Activated CD8-positive, alpha-beta T cell treated with anti-CD3 and anti-CD28 coated beads for 36 hours (primary cell): Measurements from ENCODE around the gene COQ7. TPM values are rescaled to one million over a fixed set of nuclear protein-coding genes. Genes with fewer than 3 reads are reported as not detected.

ENCODE experiments used
- ATAC-seq: fragments of 200-7000 bp; cut with Tn5 transposase; one replicate; pipeline ENCODE4 v1.10.0; 2021; ENCODE audit warnings: mild to moderate bottlenecking, moderate library complexity
- CTCF ChIA-PET: fragments of 350-600 bp; sonication (Branson Sonifier 250); formaldehyde crosslinking; loops from one replicate; lab custom pipeline; 2021; ENCODE audit warnings: antibody characterized with exemption; lab: Charles Lee
- POLR2A ChIA-PET: fragments of 350-600 bp; sonication (Branson Sonifier 250); formaldehyde crosslinking; loops from one replicate; lab custom pipeline; 2021; ENCODE audit warnings: antibody characterized with exemption; lab: Charles Lee
- DNase-seq: peaks from one replicate; pipeline ENCODE4 v3.0.0-alpha.2; 2020
- H3K27ac Mint-ChIP-seq: one replicate; pipeline ENCODE4 v1.8.0; 2021; ENCODE audit warnings: mild to moderate bottlenecking, mixed read lengths
- H3K27me3 Mint-ChIP-seq: one replicate; pipeline ENCODE4 v1.8.0; 2021; ENCODE audit warnings: mixed read lengths
- H3K36me3 Mint-ChIP-seq: one replicate; pipeline ENCODE4 v1.8.0; 2021; ENCODE audit warnings: low read depth, mixed read lengths
- H3K4me1 Mint-ChIP-seq: one replicate; pipeline ENCODE4 v1.8.0; 2021; ENCODE audit warnings: low read depth, mixed read lengths
- H3K4me3 Mint-ChIP-seq: one replicate; pipeline ENCODE4 v1.8.0; 2021; ENCODE audit warnings: mild to moderate bottlenecking, moderate library complexity, mixed read lengths
- H3K9me3 Mint-ChIP-seq: one replicate; pipeline ENCODE4 v1.8.0; 2021; ENCODE audit warnings: mixed read lengths
- CTCF ChIP-seq: fragments of 200-600 bp; IDR thresholded peaks from one replicate; pipeline ENCODE4 v1.8.0; 2022; ENCODE audit warnings: antibody characterized with exemption, mild to moderate bottlenecking
- intact Hi-C: fragments of 100-400 bp; cut with micrococcal nuclease; formaldehyde crosslinking; loops from one replicate; pipeline ENCODE4 v1.10.0; 2022
- total RNA-seq, 2 experiments: library from RNA; stranded (reverse); gene quantifications; one replicate each; pipeline ENCODE4 v1.2.3, GENCODE V29; 2021

Gene COQ7
- total RNA-seq, 2 experiments from 2014 or later = 16.9 to 19.2 TPM

- no peak for TF ChIP-seq CTCF
- H3K4me3 Mint-ChIP-seq = no peak overlapping the region
- DNase-seq (no peak), ATAC-seq (no peak)
- H3K27ac Mint-ChIP-seq = no peak overlapping the region
- POLR2A ChIA-PET = no interaction called here
- no peaks in the 10 kb centered on the region for H3K36me3 Mint-ChIP-seq
- H3K4me1 Mint-ChIP-seq = no peaks in the 10 kb centered on the region
- peaks cover 2% of the 10 kb centered on the region for H3K9me3 Mint-ChIP-seq
- CTCF ChIA-PET = interaction anchor here (1.1 kb wide), 1 partner anchor 10 kb away, joined by 3 read pairs; no protein-coding TSS in a partner anchor
- H3K27me3 Mint-ChIP-seq = peaks cover 2% of the 10 kb centered on the region
- intact Hi-C loops = no loop called here
Observed at GRCh38 chr16:19031738-19032137, 35.7 kb upstream of the COQ7 start.

GRCh38 chr16:19033761-19034160, 33.7 kb upstream of the COQ7 start:
- H3K4me3 Mint-ChIP-seq = no peak overlapping the region
- intact Hi-C loops = no loop called here
- DNase-seq (no peak), ATAC-seq (no peak)
- no peaks in the 10 kb centered on the region for H3K4me1 Mint-ChIP-seq
- H3K9me3 Mint-ChIP-seq = peaks cover 2% of the 10 kb centered on the region
- TF ChIP-seq CTCF = no peak
- peaks cover 2% of the 10 kb centered on the region for H3K27me3 Mint-ChIP-seq
- H3K27ac Mint-ChIP-seq = no peak overlapping the region
- CTCF ChIA-PET = no interaction called here
- H3K36me3 Mint-ChIP-seq = no peaks in the 10 kb centered on the region
- POLR2A ChIA-PET = no interaction called here

GRCh38 chr16:19040400-19040799, 27.0 kb upstream of the COQ7 start:
- intact Hi-C loops = no loop called here
- Mint-ChIP-seq H3K27ac (no peak overlapping the region), H3K4me3 (no peak overlapping the region), H3K9me3 (peaks cover 2% of the 10 kb centered on the region), H3K36me3 (no peaks in the 10 kb centered on the region), H3K27me3 (no peaks in the 10 kb centered on the region), H3K4me1 (no peaks in the 10 kb centered on the region)
- DNase-seq (no peak), ATAC-seq (no peak)
- no peak for TF ChIP-seq CTCF
- ChIA-PET POLR2A (no interaction called here), CTCF (no interaction called here)

GRCh38 chr16:19044769-19045168, 22.6 kb upstream of the COQ7 start:
- Mint-ChIP-seq H3K27me3 (no peaks in the 10 kb centered on the region), H3K4me3 (no peak overlapping the region), H3K36me3 (no peaks in the 10 kb centered on the region), H3K9me3 (no peaks in the 10 kb centered on the region), H3K4me1 (no peaks in the 10 kb centered on the region), H3K27ac (no peak overlapping the region)
- ATAC-seq (no peak), DNase-seq (no peak)
- TF ChIP-seq CTCF = no peak
- intact Hi-C loops = no loop called here
- CTCF ChIA-PET = no interaction called here
- POLR2A ChIA-PET = no interaction called here

DNA sequence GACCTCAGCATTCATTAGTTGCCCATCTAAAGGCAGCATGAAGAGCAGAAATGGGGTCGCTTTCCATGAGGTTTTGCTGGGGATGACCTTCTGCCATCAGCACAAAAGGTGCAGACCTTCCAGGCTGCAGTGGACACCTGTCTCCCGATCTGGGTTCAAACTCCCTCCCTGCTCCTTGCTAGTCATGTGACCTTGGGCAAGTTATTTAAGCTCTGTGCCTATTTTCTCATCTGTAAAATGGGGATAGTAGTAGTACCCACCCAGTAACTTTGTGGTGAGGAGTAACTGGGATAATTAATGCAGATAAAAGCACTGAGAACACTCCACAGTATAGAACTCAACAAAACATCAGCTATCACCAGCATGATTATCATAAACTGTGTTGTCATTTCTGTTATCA, 21.4 kb upstream of the COQ7 start:
- intact Hi-C loops = no loop called here
- H3K4me1 Mint-ChIP-seq = no peaks in the 10 kb centered on the region
- DNase-seq (no peak), ATAC-seq (no peak)
- H3K36me3 Mint-ChIP-seq = no peaks in the 10 kb centered on the region
- H3K27ac Mint-ChIP-seq = no peak overlapping the region
- ChIA-PET CTCF (no interaction called here), POLR2A (no interaction called here)
- no peaks in the 10 kb centered on the region for H3K27me3 Mint-ChIP-seq
- H3K4me3 Mint-ChIP-seq = no peak overlapping the region
- no peak for TF ChIP-seq CTCF
- no peaks in the 10 kb centered on the region for H3K9me3 Mint-ChIP-seq
